HG03139 (cell line): ENCODE measurements around the gene DMXL2.
"Not testable (repeated sequence)": the region's sequence is repeated elsewhere in the genome, so short reads cannot be mapped to it uniquely, and the experiment has no call there.

Source experiments
- ATAC-seq: cut with Tn5 transposase; IDR thresholded peaks from one replicate; pipeline ENCODE4 v1.9.1; 2021; ENCODE audit not compliant: unreplicated experiment

The DMXL2 gene

GRCh38 chr15:51425517-51426040, 197.0 kb downstream of the DMXL2 start:
- no peak for ATAC-seq

DNA sequence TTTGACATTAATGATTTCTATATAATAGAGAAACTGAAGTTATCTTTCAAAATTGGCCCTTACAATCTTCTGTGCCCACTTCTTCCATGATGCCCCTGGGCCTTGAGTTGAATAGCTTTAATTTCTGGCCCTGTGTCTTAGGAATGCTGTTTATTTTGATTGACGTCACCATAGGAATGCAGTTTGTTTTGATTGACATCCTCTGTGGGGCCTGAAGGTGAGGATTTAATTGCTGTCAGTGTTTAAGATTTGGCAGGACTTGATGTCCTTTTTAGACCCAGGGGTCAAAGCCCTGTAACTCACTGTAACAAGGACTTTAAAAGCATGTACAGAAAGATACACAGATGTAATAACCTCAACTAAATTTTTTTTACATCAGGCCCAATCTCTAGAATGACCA, 197.8 kb downstream of the DMXL2 start:
- no peak for ATAC-seq

DNA sequence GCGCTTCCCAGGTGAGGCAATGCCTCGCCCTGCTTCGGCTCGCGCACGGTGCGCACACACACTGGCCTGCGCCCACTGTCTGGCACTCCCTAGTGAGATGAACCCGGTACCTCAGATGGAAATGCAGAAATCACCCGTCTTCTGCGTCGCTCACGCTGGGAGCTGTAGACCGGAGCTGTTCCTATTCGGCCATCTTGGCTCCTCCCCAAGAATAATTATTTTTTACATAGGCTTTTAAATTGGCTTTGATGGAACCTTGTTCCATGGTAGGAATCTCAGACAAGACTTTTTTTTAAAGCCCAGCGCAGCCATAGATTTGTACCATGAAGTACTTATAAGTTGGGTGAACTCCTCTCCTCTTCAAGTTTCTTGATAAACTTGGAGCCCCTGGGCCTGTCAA, 199.5 kb downstream of the DMXL2 start:
- ATAC-seq, result not testable (repeated sequence)

DNA sequence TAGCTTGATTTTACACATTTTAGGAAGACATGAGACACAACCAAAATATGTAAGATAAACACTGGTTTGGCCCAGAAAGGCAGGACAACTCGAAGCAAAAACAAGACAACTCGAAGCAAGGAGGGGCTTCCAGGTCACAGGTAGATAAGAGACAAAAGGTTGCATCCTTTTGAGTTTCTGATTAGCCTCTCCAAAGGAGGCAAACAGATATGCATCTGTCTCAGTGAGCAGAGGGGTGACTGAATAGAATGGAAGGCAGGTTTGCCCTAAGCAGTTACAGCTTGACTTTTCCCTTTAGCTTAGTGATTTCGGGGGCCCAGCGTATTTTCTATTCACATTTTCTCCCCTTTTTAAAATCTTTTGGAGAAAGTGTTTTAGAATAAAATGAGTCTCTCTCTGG, 206.4 kb downstream of the DMXL2 start:
- no peak for ATAC-seq

DNA sequence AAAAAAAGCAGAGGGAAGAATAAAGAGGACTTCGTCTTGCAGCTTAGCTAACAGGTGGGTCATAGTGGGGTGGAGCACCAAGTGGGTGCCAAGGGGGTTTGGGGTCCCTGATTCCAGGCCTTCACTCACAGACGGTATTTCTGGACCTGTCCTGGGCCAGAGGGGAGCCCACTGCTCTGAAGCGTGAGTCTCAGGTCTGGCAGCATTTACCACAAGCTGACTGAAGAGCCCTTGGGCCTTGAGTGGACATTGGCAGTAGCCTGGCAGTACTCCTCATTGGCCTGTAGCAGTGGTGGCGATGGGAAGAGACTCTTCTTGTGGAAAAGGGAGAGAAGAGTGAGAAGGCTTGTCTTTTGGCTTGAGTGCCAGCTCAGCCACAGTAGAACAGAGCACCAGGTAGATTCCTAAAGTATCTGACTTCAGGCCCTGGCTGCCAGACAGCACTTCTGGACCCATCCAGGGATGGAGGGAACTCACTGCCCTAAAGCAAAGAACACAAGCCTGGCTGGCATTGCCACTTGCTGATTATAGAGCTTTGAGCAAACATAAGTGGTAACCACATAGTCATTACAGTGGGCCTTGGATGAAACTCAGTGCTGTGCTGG, 208.2 kb downstream of the DMXL2 start:
- no peak for ATAC-seq

DNA sequence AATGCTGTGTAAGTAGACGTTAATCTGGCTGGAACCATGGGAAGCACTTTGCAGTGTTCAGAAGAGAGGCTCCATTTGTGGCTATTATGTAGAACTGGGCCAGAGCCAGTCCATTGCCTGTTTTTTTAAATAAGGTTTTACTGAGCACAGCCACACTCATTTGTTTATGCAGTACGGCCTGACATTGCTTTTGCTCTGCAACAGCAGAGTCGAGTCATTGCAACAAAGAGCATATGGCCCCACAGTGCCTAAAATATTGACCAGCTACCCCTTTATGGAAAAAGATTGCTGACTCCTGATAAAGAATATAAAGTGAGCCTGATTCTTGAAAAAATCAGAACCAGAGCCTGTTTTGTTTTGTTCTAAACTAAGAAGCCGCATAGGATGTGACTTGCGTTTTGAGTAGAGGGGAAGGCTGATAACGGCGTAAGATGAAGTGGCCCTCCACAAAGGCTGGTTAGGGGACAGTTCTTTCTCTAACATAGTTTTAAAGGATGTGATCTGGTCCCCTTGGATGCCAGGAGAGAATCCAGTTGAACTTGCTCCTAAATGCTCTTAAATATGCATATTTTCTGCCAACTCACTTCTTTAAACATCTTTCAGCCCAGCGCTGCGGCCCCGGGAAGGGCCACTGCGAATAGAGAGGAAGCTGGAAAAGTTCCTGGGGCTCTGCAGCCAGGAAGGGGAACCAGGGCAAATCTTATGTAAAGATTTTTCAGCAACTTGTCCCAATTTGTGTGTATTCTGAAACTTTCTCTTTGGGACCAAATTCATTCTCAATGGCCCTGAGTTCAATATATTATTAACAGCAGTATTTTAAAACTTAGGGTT, 216.7 kb downstream of the DMXL2 start:
- no peak for ATAC-seq

DNA sequence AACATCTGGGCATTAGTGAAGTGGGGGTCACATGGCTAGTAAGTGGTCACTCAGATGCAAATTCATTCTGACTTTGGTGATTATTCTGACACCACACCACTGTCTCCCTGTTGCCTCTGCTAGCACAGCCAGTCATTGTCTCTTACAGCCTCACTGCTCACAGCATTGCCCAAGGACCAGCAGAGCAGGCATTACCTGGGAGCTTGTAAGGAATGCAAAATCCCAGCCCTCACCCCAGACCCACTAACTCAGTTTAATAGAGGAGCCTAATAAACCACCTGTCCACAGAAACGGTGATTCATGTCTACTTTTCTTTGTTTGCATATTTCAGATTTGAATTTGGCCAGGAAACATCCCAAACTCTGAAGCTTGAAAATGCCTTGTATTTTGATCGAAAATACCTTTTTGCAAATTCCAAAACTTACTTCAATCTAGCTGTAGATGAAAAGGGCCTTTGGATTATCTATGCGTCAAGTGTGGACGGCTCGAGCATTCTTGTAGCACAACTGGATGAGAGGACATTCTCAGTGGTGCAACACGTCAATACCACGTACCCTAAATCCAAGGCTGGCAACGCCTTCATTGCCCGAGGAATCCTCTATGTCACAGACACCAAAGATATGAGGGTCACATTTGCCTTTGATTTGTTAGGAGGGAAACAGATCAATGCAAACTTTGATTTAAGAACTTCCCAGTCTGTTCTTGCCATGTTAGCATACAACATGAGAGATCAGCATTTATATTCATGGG, 218.4 kb downstream of the DMXL2 start:
- no peak for ATAC-seq

GRCh38 chr15:51403072-51403878, 219.3 kb downstream of the DMXL2 start:
- no peak for ATAC-seq

- no peak for ATAC-seq
Observed at GRCh38 chr15:51401872-51402517, 220.6 kb downstream of the DMXL2 start.

DNA sequence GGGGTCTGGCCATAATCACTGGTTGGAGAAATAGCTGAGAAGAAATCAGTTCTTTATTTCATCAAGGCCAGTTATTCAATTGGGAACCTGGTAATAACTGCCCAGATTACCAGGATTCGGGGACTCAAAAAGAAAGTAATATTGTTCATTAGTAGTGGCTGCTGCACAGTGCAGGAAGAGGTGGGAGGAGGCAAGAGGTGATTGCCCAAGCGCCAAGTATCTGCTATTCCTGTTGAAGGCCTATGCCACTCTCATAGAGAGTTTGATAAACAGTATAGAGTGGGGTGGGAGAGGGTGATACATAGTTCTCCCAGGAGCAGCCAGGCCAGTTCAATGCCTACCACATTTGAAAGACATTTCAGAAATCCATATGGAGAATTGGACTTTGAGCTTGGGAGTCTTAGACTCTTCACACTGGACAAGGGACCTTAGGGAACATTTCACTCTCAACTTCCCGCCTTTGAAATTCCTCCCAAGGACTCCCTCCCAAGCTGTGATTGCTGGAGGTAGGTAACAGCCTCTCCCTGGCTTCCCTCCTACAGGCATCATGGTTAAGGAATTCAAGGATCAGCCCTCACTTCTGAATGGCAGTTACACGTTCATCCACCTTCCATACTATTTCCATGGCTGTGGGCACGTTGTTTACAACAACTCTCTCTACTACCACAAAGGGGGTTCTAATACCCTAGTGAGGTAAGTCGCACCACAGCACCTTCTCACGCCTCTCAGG, 221.4 kb downstream of the DMXL2 start:
- ATAC-seq, result no peak

- ATAC-seq, result no peak
Observed at GRCh38 chr15:51398626-51399025, 223.9 kb downstream of the DMXL2 start.
